Ramos (cell line): ENCODE results near the gene COL4A6.
"Not testable (repeated sequence)": the region's sequence is repeated elsewhere in the genome, so short reads cannot be mapped to it uniquely, and the experiment has no call there.

Experiments used
- in situ Hi-C: fragments of 300-500 bp; cut with MboI; formaldehyde crosslinking; loops from one replicate; pipeline ENCODE4 v1.14.3; 2022; ENCODE audit warnings: low sequenced_read_pairs; ENCODE audit not compliant: unreplicated experiment

COL4A6 gene

DNA sequence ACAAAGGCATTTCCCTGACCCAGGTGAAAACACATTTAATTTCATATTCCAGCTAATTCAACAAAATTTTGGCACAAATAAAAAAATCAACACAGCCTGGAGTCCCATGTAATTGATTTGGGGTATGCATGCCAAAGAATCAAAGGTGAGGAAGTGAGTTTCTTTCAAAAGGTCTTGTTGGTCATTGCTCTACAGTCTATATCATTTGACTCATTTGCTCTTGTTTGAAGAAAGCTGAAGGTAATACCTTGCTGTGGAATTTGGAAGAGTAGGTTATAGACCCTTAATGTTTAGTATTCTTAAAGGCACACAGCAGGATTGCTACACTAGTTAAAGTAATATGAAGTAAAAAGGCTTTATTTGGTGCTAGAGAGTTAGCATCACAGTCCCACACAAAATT is 25.4 kb downstream of the COL4A6 start:
- in situ Hi-C loops: no loop called here

DNA sequence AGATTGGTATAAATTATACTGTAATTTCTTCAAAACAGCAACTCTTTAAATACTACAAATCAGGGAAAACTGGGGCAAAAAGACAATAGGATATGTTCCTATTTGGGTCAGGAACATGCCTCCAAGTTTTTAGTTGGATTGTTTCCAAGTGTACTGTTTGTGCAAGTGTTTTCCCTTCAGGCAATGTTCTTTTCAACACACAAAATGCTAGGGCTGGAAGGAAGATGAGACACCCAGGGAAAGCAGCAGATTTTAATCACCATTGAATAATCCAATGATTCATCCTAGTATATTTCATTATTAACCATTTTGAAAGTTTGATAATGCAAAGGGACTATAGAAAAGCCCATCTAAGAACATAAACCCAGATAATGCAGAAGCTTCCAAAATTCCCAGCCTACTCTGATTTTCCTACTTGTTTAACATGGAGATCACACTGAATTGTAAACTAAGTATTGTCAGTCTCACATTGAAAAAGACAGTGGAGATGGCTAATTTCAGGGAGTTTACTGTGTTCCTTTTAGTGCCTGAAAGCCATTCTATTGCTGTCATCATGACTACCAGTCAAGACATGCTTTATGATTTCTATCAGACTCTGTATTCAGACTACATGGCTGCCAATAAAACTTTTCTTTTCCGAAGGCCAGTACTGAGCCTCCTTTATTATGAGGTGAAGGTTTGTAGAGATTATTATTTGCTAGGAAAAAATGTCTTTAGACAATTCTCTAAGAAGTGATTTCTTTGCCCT is 38.6 kb downstream of the COL4A6 start:
- in situ Hi-C loops: no loop called here

DNA sequence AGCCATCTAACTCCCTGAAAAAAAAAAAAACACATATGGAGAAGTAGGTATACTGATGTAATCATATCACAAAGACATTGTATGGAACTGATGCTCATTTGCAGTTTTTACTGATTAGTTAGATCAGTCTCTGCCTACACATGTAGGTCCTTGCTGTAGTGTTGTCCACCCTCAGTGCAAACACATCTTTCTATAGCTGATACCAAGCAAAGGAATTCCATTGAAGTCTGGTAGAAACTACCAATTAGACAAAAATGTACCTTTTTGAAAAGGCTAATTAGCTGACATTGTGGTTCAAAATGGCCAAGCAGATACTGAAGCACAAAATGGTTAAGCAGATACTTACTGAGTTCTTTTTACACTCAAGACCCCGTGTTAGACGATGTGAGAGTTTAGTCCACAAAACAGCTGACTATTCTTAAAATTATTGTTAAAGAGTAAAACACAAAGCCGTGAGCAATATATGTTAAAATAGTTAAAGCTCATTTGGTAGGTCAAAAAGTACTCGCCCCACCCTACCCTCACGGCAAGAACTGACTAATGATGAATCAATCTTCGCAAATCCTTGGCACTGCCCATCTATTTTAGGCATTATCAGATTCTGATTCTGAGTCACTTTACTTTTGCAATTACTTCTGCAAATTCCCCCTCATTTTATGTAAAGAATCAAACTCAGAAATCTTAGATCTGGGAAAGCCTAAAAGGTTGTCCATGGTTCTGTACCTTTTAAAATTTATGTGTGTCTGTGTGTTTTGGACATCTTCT is 40.4 kb downstream of the COL4A6 start:
- in situ Hi-C loops: no loop called here

DNA sequence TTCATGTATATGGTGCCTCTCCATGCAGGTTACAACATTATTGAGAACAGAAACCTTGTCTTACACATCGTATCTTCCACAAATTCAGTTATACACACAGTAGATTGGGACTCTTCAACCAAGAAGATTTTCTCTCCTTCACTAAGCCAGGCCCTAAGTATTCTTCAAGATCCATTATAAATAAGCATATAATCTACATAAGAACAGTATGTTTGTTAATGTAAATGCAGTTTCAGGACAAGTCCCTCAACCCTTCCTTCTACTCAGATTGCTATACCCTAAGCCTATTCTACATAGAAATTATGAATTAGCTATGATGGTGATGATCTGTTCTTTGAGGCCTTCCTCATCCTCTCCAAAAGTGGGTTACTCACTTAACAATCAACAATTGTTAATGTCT is 41.2 kb downstream of the COL4A6 start:
- in situ Hi-C loops: no loop called here

DNA sequence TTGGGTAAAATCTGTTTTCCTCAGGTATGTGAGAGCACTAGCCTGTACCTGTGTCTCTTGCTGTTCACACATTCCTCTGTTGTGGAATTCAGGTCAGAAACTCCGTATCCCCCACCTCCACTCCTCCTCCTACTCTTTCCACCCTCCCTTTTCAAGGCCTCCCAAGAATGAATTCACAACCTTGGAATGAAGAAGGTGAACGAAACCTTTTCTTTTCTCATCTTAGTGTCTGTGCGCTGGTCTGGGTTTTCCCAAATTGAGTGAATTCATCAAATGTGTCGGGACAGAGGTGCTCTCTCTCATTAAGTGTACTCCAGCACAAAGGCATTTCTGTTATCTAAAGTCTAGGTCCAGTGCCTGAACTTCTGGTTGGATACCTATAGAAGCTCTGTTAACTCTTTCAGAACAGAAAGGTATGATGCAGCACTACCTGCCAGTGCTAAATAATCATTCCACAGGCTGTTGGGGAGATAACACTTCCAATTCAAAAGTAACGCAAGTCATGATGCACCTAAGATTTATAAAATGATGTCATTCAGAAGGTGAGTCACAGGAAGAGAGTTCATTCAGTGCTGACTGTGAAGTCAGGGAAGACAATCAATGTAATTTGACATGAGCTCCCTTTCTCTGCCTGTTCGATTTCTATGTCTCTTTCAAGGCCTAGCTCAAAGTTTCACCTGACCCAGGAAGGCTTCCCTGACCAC is 41.9 kb downstream of the COL4A6 start:
- in situ Hi-C loops: no loop called here

DNA sequence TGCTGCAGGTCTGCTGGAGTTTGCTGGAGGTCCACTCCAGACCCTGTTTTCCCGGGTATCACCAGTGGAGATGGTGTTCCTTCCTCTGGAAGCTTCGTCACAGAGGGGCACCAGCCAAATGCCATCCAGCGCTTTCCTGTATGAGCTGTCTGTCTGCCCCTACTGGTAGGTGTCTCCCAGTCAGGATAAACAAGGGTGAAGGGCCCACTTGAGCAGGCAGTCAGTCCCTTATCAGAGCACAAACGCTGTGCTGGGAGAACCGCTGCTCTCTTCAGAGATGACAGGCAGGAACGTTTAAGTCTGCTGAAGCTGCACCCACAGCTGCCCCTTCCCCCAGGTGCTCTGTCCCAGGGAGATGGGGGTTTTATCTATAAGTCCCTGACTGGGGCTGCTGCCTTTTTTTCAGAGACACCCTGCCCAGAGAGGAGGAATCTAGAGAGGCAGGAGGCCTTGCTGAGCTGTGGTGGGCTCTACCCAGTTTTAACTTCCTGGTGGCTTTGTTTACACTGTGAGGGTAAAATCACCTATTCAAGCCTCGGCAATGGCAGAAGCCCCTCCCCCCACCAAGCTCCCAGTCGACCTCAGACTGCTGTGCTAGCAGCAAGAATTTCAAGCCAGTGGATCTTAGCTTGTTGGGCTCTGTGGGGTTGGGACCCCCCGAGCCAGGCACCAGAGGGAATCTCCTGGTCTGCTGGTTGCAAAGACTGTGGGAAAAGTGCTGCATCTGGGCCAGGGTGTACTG is 47.1 kb downstream of the COL4A6 start:
- in situ Hi-C loops: not testable (repeated sequence)

DNA sequence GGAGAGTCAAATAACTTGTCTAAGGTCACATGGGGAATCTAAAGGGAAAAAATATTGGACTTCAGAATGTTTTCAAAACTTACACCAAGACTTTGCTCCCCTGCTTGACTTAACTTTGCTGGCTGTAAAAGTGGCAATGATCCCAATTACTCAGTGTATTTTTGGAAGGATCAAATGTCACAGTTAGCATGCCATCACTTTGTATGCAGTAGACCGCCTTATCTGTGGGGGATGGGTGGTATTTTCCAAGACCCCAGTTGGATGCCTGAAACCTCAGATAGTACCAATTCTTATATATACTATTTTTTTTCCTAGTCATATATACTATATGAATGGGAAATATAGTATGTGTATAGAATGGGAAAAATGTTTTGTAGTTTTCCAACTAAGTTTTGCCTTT is 53.4 kb downstream of the COL4A6 start:
- in situ Hi-C loops: no loop called here

DNA sequence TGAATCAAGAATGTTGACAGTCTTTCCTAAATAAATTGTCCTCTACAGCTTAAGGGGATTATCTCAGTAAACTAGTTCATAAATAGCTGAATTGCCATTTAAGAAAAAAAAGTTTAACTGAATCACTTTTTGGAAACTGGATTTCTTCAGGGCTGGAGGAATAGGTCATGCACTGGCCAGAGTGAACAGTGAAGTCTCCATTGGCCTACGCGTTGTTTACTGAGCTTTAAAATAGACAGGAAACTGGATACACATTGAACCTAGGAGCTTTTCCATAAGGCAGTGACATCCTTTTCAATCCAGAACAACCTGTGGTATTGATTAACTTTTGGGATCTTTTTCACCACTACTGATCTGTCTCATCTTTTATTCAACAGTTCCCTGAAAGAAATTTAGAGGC is 58.0 kb downstream of the COL4A6 start:
- in situ Hi-C loops: no loop called here

DNA sequence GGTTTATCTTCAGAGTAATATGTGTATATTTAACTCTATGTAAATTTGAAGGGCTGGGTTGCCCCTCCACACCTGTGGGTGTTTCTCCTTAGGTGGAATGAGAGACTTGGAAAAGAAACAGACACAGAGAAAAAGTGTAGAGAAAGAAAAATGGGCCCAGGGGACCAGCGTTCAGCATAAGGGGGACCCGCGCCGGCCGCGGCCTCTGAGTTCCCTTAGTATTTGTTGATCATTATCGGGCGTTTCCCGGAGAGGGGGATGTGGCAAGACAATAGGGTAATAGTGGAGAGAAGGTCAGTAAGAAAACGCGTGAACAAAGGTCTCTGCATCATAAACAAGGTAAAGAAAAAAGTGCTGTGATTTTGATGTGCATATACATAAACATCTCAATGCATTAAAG is 61.4 kb downstream of the COL4A6 start:
- in situ Hi-C loops: not testable (repeated sequence)

DNA sequence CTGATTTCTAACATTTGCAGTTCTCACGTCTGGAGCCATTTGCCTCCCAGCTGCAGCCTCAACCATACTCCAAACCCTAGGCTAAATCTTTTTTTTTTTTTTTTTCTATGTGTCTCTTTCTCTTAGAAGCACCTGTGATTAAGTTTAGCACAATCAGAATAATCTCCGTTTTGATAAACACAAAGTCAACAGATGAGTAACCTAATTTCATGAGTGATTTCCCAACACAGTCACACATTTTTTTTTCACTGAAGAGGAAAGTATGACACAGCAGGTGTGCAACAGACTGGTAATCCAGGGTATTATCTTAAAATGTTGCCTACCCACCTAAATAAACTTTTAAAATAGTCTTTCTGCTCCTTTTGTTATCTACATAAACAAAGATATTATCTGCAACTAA is 62.6 kb downstream of the COL4A6 start:
- in situ Hi-C loops: not testable (repeated sequence)

DNA sequence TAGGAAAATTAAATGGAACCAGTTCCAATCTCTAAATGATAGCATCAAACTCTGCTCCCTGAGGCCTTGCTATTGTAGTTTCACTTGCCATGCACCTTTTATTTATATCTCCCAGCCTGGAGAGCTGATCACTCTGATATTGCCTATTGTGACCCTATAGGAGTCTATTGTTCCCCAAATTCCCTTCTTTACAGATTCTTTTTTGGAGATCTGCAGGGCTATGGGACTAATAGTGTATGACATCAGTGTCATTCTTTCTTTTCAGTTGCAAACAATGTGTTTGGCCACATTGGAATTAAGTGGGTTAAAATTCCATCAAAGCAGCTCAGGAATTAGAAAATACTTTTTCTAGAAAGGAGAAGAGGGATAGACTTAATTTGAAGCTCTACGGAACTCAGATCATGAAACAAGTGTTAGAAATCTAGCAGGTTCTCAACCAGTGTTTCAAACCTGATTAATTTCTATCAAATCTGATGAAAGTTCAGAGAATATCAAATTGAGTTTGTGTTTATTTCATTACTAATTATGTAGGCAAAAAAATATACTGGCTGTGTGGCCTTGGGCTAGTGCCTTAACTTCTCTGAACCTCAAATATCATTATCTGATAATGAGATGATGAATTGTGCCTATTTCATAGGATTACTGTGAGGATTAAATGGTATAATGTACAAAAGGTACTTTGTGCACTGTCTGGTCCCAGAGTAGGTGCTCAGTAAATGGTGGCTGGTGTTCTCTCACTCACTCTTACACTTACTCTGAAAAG is 71.4 kb downstream of the COL4A6 start:
- in situ Hi-C loops: no loop called here

DNA sequence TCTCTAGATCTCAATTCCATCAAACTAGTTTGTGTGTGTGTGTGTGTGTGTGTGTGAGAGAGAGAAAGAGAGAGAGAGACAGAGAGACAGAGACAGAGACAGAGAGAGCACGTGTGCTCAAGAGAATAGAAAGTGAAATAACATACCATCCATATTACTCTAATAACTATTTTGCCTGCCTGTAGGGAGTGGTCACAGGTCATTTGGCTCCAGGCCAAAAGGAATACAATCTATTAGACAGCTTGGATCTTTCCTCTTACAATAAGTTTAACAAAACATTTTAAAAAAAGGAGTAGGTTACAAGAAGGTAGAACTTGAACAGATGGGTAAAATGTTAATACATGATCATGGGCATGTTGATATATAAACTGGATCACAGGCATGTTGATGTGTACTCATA is 76.2 kb downstream of the COL4A6 start:
- in situ Hi-C loops: no loop called here

DNA sequence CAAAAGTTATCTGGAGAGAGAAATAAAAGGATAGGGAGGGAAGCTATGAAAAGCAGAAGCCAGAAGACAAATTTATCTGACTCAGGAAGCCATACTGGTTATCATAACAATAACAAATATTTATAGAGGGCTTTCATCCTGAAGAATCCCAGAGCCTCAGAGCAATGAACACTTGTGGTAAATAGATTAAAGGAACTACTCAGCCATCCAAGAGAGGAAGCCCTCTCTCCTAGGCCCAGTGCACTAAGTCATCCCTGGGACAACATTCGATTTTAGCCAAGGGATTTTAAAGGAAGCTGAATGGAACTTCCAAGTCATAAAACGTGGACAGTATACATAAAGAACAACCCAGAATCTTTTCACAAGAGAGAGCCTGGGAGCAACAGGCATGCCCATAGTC is 76.9 kb downstream of the COL4A6 start:
- in situ Hi-C loops: no loop called here

DNA sequence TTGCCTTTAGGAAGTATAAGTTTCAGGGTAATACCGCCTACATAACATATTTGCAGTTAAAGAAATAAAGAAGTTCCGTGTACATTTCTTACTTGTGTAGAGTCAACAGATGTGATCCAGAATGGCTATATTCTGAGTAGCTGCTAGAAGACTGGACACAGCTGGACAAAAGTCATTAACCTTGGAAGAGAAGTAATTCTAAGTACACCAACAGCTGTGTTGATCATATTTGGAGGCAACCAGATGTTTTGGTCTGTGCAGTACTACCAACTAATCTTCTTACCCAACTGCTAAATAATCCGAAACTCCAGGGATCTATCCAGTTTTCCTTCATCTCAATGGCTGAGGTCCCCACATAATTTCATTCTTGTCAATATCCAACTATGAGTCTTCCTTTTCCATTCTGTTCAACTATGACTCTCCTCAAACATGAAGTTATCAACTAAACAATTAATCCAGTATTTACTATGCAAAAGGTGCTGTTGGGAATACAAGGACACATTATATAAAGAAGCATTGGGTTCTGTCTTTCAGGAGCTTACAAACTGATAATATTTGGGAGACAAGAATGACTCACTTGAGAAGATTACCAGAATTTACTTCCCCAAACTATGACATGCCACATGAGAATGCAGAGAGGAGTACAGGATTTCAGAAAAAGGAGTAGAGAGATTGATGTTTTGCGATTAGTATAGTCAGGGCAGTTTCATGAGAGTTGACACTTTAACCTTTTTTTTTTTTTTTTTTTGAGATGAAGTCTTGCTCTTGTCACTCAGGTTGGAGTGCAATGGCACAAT is 78.2 kb downstream of the COL4A6 start:
- in situ Hi-C loops: no loop called here

DNA sequence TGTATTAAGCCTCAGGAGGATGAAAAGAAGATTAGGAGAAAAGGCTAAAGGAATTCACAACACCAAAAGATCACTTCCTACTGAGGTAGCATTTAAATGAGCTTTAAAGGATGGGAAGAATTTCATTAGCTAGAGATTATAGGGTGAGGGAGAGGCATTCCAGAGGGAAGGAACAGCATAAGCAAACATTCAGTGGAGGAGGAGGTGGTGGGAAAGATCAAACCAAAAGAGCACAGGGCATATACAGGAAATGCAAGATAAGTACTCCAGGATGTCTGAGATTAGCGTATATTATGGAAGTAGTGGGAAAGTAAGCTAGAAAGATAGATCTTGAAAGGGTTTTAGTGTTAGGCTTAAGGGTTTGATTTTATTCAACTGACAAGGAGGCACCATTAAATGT is 84.8 kb downstream of the COL4A6 start:
- in situ Hi-C loops: no loop called here

DNA sequence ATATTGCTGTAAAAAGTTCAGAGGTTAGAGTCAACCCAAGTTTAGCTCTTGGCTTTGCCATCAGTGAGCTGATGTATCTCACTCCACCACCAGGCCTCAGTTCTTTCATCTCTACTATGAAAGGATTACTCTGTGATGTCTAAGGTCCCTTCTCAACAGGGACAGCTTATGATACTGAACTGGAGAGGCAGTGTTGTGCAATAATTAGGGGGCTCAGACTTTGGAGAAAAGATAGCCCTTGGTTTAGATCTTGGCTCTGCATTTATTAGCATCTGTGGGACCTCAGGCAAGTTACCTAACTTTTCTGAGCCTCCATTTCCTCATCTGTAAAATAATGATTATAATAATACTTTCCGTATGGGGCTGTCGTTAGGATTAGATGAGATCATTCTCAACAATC is 89.0 kb downstream of the COL4A6 start:
- in situ Hi-C loops: no loop called here

DNA sequence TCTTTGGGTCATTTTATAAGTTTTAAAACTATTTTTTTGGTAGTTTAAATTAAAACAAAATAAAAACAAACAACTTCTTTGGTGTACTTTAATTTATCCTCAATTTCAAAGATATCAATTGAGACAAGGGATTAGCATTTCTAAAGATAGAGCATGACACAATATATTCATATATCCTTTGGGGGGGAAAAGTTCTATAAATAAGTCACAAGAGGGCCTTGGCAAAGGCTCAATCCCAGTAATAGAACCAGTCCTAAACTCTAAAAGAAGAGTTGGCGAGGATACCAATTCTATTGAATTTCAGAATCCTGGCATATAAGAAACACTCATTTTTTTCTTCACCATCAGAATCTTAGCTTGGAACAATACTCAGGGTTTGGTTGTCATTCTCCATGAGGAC is 89.7 kb downstream of the COL4A6 start:
- in situ Hi-C loops: no loop called here

DNA sequence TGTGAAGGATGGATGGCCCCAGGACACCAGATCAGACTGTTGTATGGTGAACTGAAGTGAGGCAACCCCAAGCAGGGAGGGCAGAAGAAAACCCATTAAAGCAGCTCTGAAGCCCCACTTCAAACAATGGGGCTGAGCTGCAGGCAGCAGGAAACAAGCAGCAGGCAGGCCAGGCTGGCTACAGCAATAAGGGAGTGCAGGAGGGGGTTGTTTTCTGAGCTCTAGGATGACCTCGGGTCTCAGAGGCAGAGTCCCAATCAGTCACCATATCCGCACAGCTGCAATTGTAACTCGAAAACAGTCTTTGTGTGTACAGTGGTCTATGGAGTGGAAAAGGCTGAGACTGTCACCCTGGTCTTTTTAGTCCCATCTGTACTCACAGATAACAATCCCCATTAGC is 90.4 kb downstream of the COL4A6 start:
- in situ Hi-C loops: no loop called here

DNA sequence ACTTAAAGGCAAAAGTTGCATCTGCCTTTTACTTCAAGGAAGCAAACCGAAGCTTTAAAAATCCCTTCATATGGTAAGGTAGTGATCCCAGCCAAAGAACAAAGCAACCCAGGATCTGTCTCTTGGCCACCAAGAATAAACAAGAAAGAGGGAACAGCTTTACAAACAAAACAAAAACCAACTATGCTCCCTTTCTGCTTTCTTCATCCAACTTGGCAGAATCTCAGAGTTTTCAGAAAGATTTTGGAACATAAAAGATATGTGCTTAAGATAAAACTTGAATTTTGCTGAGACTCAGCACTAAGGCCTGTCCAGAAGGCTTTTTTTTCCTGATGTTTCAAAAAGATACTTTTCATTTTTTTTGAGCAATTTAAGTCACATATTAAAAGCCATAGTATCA is 94.0 kb downstream of the COL4A6 start:
- in situ Hi-C loops: no loop called here
